GM10266 (cell line): ENCODE measurements around the gene CXCL6.

Source experiments
- DNase-seq: peaks from one replicate; pipeline ENCODE4 v3.0.0; 2012; ENCODE audit errors: extremely low spot score
- TF ChIP-seq, protein P1 (sequence below): IDR thresholded peaks from 2 replicates; pipeline ENCODE4 v1.5.1; 2012; ENCODE audit warnings: mild to moderate bottlenecking, low read depth; ENCODE audit not compliant: control insufficient read depth, insufficient read depth; ENCODE audit errors: missing control alignments

CXCL6 gene

GRCh38 chr4:73841243-73841925 is 4.9 kb downstream of the CXCL6 start:
- no peak for DNase-seq
- TF ChIP-seq, protein P1, sequence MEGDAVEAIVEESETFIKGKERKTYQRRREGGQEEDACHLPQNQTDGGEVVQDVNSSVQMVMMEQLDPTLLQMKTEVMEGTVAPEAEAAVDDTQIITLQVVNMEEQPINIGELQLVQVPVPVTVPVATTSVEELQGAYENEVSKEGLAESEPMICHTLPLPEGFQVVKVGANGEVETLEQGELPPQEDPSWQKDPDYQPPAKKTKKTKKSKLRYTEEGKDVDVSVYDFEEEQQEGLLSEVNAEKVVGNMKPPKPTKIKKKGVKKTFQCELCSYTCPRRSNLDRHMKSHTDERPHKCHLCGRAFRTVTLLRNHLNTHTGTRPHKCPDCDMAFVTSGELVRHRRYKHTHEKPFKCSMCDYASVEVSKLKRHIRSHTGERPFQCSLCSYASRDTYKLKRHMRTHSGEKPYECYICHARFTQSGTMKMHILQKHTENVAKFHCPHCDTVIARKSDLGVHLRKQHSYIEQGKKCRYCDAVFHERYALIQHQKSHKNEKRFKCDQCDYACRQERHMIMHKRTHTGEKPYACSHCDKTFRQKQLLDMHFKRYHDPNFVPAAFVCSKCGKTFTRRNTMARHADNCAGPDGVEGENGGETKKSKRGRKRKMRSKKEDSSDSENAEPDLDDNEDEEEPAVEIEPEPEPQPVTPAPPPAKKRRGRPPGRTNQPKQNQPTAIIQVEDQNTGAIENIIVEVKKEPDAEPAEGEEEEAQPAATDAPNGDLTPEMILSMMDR = no peak

DNA sequence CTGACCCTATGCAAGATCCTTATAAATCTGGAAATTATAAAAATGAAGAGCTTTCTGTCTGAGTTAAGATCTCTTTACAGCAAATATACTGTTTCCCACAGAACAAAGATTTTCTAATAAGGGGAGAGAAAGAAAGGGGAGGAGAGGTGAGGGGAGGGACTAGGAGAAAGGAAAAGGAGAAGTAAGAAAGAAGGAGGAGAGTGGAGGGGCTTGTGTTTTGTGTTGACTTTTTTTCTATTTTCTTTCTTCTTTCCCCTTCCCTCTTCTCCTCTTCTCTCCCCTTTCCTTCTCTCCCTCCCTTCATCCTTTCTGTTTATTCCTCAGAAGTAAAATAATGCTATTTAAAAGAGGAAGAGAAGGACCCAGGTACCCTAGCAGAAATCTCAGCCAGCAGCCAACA is 6.2 kb downstream of the CXCL6 start:
- DNase-seq = no peak
- TF ChIP-seq, protein P1 = no peak

DNA sequence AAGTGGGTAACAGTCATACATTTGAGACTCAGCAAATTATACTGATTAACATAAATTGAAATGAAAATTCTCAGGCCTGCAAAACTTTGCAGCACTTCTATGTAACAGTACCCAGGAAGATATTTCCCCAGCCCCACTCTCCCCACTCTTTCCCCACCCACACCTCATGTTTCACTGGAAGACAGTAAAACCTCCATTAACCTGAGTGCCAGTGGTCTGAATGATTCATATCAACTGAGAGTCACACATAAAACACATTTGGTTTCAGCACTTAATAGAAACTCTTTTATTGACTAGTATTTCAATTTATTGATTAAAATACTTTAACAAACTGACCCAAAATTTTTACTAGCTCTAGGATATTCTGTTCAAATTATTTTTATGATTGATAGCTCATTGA is 6.9 kb downstream of the CXCL6 start:
- no peak for DNase-seq
- TF ChIP-seq, protein P1 = no peak

DNA sequence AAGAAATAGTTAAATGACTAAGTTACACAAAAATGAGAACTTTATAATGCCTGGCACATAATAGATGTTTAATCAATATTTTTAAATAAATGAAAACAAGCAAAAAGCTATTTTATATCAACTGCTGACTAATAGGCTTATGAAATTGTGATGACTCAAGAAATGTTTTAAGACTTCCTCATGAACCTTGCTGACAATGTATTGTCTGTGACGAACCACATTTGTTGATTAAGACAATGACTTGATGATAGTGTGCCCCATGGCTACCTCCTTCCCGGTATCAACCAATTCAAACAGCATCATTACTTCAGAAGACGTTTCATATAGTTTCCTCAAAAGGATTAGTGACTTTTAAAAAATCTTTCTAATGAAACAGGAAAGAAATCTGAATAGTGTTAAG is 7.9 kb downstream of the CXCL6 start:
- no peak for DNase-seq

DNA sequence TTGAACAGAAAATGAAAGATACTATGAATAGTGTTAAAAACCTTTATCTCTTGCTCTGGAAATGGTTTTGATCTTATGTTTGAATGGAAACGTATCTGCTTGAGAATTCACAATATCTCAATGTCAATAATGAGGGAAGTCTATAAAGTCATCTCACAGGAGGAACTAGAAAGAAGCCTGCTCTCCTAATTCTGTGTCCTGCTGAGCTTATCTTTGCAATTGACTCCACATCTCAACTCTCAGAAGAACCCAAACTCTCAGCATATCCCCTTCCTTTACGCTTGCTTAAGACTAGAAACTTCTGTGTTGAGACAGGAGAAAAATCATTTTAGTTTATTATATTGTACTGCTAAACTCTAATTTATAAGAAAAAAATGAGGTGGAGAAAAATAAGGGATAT is 8.3 kb downstream of the CXCL6 start:
- TF ChIP-seq, protein P1 = no peak

More for the DNA sequence above, 7.9 kb downstream of the CXCL6 start:
- TF ChIP-seq, protein P1 = no peak

DNA sequence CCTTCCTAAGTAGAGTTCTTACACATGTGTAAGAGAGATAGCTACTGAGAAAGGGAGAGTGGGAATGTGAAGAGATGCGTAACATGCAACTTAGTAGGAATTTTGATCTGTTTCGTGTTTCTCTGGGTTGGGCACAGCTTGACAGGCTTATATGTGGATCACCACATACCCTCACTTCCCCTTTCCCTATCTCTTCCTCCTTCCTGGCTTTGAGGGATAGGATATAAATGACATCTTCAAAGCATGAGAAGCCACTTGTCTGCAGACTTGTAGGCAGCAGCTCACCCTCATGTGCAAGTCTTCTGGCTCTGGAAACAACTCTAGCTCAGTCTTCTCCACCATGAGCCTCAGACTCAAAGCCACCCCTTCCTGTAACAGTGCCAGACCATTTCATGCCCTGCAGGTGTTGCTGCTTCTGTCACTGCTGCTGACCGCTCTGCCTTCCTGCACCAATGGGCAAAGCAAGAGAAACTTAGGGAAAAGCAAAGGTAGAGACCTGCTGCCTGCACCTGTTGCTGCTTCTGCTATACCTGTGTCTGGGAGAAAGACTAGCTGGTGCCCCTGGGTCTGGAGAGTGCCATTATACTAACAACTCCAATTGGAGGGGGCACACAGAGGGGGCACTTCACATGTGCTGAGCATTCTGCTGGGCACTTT is 11.2 kb downstream of the CXCL6 start:
- DNase-seq = no peak
- TF ChIP-seq, protein P1 = no peak

More for the DNA sequence above, 8.3 kb downstream of the CXCL6 start:
- no peak for DNase-seq

DNA sequence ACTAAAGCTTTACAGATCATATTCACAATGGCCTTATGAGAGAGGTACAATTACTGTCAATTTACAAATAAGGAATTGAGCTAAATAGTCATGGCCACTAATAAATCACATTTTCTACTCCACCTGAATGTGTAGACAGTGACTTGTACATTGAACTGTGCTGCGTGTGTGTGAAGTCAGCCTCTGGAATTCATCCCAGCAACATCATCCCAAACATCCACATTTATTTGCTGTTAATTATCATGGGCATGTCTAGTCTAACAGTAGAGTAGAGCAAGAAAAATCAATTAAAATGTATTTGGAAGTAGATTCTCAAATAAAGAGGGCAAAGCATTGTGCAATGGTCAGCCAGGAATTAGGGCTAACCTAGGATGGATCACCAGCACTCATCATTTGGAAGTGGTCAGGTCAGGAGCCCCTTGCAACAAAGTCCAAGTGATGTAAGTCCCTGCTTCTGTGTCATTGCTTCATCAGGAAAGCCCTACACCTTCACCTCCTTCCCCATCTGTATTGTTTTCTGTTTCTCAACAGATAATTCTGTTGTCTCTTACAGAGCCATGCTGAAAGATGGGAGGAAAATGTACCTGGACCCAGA is 11.8 kb downstream of the CXCL6 start:
- TF ChIP-seq, protein P1 = no peak
- no peak for DNase-seq
